ENCODE data around the gene CDH4.

Gene CDH4

GRCh38 chr20:61303217-61303616 is 51.2 kb downstream of the CDH4 start:
- DNase-seq: no peak

- no peak for DNase-seq
Observed at GRCh38 chr20:61303675-61304074, 51.6 kb downstream of the CDH4 start.

GRCh38 chr20:61304750-61305149 is 52.7 kb downstream of the CDH4 start:
- DNase-seq: no peak

- no peak for DNase-seq
Observed at GRCh38 chr20:61306937-61307475, 54.9 kb downstream of the CDH4 start.

GRCh38 chr20:61307686-61308476 is 55.8 kb downstream of the CDH4 start:
- no peak for DNase-seq

GRCh38 chr20:61308477-61308774 is 56.4 kb downstream of the CDH4 start:
- DNase-seq: no peak

- no peak for DNase-seq
Observed at GRCh38 chr20:61310954-61311353, 58.9 kb downstream of the CDH4 start.

GRCh38 chr20:61311656-61312387 is 59.8 kb downstream of the CDH4 start:
- no peak for DNase-seq

- DNase-seq: no peak
Observed at GRCh38 chr20:61312925-61313324, 60.9 kb downstream of the CDH4 start.

- DNase-seq: no peak
Observed at GRCh38 chr20:61313396-61313795, 61.3 kb downstream of the CDH4 start.

GRCh38 chr20:61314326-61315010 is 62.4 kb downstream of the CDH4 start:
- no peak for DNase-seq

GRCh38 chr20:61315319-61315718 is 63.3 kb downstream of the CDH4 start:
- no peak for DNase-seq

GRCh38 chr20:61316346-61316745 is 64.3 kb downstream of the CDH4 start:
- no peak for DNase-seq

GRCh38 chr20:61317966-61318530 is 66.0 kb downstream of the CDH4 start:
- no peak for DNase-seq

- no peak for DNase-seq
Observed at GRCh38 chr20:61320691-61321425, 68.8 kb downstream of the CDH4 start.

GRCh38 chr20:61321481-61321880 is 69.4 kb downstream of the CDH4 start:
- no peak for DNase-seq

GRCh38 chr20:61322151-61322865 is 70.2 kb downstream of the CDH4 start:
- DNase-seq: no peak

- no peak for DNase-seq
Observed at GRCh38 chr20:61324906-61325305, 72.8 kb downstream of the CDH4 start.

- no peak for DNase-seq
Observed at GRCh38 chr20:61325718-61326117, 73.7 kb downstream of the CDH4 start.

GRCh38 chr20:61328911-61329558 is 77.0 kb downstream of the CDH4 start:
- DNase-seq: no peak

GRCh38 chr20:61330441-61330840 is 78.4 kb downstream of the CDH4 start:
- no peak for DNase-seq
